HG02840 (cell line): ENCODE results near the gene WDR93.

ENCODE experiments used
- ATAC-seq: cut with Tn5 transposase; IDR thresholded peaks from one replicate; pipeline ENCODE4 v1.9.1; 2021; ENCODE audit warnings: mild to moderate bottlenecking, moderate library complexity, moderate number of reproducible peaks; ENCODE audit not compliant: unreplicated experiment, low FRiP score

Gene WDR93

GRCh38 chr15:89746386-89746780 lies 55.8 kb downstream of the WDR93 start:
- ATAC-seq: no peak

- no peak for ATAC-seq
These were observed 57.4 kb downstream of the WDR93 start for GRCh38 chr15:89747708-89748682.

DNA sequence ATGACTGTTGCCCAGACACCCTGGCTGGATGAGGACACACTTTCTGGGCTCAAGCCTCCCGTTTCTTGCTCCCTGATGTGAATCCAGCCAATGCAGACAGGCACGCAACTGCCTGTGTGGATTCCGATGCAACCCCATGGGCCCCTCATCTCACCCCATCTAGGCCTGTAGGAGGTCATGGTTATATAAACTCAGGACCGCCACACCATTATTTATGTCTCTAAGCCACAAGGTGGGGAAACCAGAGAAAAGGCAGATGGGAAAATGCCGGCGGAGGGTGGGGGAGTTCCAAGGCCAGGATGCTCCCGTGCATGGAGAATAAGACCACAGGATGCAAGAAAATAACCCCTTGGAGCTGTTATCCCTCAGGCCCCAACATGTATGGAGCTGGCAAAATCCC lies 58.4 kb downstream of the WDR93 start:
- no peak for ATAC-seq

- ATAC-seq: no peak
These were observed 58.9 kb downstream of the WDR93 start for GRCh38 chr15:89749526-89749925.

GRCh38 chr15:89749951-89750559 lies 59.4 kb downstream of the WDR93 start:
- ATAC-seq: peak; percentile 14

- peak; percentile 88 for ATAC-seq
These were observed 60.2 kb downstream of the WDR93 start, which contains the start of gene MESP1 for GRCh38 chr15:89750560-89751542. Gene MESP1 (minus strand): TSS chr15:89751249. CDS start chr15:89751231, 18 bp downstream.

GRCh38 chr15:89751748-89752147 lies 61.1 kb downstream of the WDR93 start:
- ATAC-seq: no peak

GRCh38 chr15:89753855-89754254 lies 63.2 kb downstream of the WDR93 start:
- no peak for ATAC-seq

GRCh38 chr15:89754361-89755154 lies 63.9 kb downstream of the WDR93 start:
- ATAC-seq: no peak

DNA sequence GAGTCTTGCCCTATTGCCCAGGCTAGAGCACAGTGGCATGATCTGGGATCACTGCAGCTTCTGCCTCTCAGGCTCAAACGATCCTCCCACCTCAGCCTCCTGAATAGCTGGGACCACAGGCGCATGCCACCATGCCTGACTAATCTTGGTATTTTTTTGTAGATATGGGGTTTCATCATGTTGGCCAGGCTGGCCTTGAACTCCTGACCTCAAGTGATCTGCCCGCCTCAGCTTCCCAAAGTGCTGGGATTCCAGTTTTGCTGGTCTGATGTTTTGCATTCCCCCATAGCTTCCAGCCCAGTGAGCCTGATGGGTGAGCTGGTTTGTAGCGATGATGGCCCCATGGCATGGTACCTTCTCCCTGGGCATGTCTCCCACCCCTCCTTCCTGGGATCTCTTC lies 65.1 kb downstream of the WDR93 start:
- no peak for ATAC-seq

DNA sequence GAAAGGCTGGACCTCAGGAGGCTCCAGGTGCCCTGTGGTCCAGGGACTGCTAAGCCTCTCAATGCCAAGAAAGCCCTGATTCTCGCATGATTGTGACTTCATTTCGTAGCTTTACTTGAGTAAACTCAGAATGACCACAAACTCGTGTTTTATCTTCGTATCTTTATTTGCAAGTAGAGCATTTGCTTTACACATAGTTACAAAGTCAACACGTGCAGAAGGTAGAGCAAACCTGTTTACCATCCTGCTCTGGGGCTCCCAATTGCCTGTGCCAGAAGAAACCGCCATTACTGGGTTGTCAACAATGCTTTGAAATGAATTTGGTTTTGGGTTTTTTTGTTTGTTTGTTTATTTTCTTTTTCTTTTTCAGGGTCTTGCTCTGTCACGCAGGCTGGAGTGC lies 66.3 kb downstream of the WDR93 start:
- ATAC-seq: no peak

DNA sequence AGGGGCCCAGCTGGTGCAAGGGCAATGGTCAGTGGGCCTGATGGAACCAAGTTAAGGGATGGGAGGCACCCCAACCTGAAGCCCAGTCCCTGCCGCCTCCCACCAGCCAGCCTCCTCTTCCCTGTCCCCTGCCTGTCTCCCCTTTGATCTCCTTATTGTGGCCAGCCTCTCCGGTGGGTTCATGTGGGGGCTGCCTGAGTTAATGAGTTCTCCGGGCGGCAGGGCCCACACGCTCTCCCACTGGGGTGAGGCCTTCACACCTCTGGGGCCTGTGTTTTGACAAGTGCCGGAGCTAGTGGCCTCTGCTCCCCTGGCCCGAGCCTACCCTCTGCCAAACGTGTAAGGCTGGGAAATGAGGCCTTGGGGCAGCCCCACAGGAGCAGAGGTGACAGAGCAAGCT lies 67.7 kb downstream of the WDR93 start:
- ATAC-seq: no peak

DNA sequence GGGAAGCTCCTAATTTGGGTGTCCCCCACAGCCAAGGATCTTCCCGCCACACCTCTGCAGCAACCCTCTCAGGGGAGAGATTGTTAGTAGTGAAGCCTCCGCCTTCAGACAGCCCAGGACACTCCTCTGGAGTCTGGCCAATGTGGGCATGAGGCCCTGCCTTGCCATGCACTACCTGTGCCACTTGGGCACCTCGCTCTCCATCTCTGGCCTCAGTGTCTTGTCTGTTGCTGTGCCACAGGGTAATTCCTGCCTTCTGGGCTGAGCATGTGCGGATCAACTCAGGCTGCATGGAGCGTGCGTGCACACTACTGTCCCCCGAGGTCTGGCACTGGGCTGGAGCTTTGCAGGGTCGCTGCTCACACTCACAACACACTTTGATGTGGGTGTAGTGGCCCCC lies 68.4 kb downstream of the WDR93 start:
- no peak for ATAC-seq

- no peak for ATAC-seq
These were observed 69.2 kb downstream of the WDR93 start for GRCh38 chr15:89759835-89760234.

DNA sequence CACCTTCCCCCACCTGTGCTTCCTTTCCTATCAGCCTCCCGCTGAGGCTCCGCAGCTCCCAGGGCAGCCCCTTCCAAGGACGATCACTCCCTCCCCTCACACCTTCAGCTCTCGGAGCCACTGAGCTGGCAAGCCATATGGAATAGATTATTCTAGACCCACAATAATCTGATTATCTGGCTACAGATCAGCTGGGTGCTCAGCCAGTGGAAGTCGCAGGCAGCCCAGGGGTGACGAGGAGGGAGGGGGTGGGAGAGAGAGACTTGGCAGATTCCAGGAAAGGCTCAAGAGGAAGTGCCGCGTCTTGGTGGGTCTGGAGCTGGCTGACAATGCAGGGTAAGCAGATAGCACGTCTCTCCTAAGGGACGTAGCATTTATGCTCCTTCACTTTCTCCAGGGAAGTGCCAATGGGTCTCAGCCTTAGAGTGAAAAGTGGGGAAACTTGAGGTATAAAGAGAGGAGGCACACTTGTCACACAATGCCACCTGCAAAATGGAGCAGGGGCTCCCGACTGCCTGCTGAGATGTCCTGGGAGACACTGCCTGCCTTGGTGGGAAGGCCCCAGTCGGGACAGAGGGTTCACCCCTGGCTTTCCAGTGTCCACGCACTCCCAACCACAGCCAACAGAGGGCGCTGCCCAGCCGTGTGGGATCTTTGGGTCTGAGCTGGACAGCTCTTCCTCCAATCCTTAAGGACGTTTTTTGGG lies 69.8 kb downstream of the WDR93 start:
- peak; percentile 62 for ATAC-seq

DNA sequence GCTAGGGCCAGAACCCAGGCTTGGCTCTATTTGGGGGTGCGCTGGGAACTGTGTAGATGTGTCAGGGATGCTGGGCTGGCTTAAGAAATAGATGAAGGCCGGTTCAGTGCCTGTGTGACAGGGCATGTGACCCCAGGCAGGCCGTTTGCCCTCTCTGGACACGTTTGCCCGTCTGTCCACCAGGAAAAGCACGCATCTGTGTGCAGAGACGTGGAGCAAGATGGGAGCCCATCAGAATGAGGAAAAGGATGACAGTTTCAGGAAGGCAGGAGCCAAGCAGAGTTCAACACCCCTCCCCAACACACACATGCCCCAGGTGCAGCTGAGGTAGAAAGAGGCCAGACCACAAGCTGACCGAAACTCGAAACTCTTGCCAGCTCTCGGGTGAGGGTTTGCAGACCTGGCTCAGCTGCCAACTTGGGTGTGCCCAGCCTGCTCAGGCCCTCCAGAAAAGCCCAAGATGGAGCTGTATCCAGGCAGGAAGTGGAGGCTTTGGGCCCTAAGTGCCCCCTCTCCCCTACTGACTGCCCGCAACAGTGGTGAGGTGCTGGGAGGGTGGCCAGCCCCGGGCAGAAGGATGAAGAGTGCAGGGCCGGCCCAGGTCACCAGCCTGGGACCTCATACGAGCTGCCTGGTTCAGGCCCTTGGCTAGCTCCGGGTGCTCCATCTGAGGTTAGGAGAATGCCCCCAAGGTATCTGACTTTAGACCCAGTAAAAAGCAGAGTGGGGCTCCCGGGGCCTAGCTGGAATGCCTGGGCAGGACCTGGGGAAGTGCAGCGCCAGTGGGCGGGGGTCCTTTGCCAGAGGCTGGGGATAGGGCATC lies 70.6 kb downstream of the WDR93 start:
- no peak for ATAC-seq

DNA sequence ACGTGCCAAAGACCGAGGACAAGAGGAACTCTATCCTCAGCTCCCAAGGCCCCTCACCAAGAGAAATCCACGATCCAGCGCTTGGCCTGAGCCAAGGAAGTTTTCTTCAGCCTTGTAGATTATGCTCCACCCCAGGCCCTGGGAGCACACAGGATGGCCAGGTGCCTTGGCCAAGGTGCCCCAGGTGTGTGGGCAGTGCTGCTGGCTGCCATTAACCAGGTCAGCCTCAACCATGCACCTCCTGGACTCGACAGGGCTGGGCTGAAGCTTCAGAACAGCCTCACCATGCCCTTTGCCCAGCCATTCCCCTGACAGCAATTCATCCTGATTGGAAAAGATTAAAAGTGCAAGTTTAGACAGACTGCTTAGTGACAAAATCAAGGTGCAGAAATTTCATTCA lies 71.3 kb downstream of the WDR93 start:
- ATAC-seq: no peak

DNA sequence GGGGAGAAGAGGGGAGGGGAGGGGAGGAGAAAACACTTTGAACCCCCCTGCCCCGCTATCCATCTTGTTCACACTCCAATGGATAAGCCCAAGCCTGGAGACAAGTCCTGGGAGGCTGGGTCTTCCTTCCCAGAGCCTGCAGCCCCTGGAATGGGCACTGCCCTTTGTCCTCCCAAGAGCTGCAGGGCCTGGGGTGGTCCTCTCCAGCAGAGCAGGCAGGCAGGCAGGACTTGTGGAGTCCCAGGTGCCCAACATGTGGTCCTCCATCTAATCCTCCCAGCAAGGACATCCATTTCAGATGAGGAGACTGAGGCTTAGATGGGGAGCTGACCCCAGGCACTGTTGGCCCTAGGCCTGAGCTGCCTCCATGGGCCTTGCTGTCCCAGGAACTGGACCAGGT lies 75.1 kb downstream of the WDR93 start:
- no peak for ATAC-seq
